Upper lobe of left lung (tissue), 6 donors: ENCODE results near the gene CRKL. TPM values are rescaled to one million over a fixed set of nuclear protein-coding genes. Genes with fewer than 3 reads are reported as not detected.

ENCODE experiments used
- ATAC-seq, 2 donors: fragments of 200-7000 bp; cut with Tn5 transposase; one replicate each; pipeline ENCODE4 v1.9.1; 2022; ENCODE audit warnings: mild to moderate bottlenecking in 2 of 2, moderate library complexity in 2 of 2; ENCODE audit not compliant: low FRiP score in 2 of 2
- DNase-seq, 2 donors: peaks; one replicate each; pipeline ENCODE4 v3.0.0-alpha.2; 2019 to 2020
- H3K27ac ChIP-seq, 4 donors: fragments of 200-600 bp; sonication (generic); one replicate each; pipeline ENCODE4 v1.5.1; 2016 to 2019
- H3K27me3 ChIP-seq, 4 donors: fragments of 200-600 bp; sonication (generic); one replicate each; pipeline ENCODE4 v1.5.1; 2017 to 2019
- H3K36me3 ChIP-seq, 4 donors: fragments of 200-600 bp; sonication (generic); one replicate each; pipeline ENCODE4 v1.5.1; 2016 to 2019
- H3K4me1 ChIP-seq, 4 donors: fragments of 200-600 bp; sonication (generic); one replicate each; pipeline ENCODE4 v1.5.1; 2018 to 2019
- H3K4me3 ChIP-seq, 4 donors: fragments of 200-600 bp; sonication (generic); one replicate each; pipeline ENCODE4 v1.5.1; 2017 to 2019; ENCODE audit warnings: mild to moderate bottlenecking in 2 of 4, moderate library complexity in 1 of 4
- H3K9me3 ChIP-seq, 4 donors: fragments of 200-600 bp; sonication (generic); one replicate each; pipeline ENCODE4 v1.5.1; 2018 to 2019
- EP300 ChIP-seq, 4 donors: sonication (generic); formaldehyde crosslinking; IDR thresholded peaks; one replicate each; pipeline ENCODE4 v1.5.1; 2017; ENCODE audit warnings: antibody characterized with exemption in 4 of 4, control low read depth in 2 of 4
- POLR2A ChIP-seq, 4 donors: fragments of 450-650 bp; IDR thresholded peaks; one replicate each; pipeline ENCODE4 v1.5.1; 2016 to 2017; ENCODE audit warnings: antibody characterized with exemption in 4 of 4, mild to moderate bottlenecking in 2 of 4
- POLR2AphosphoS5 ChIP-seq, 2 donors: sonication (generic); formaldehyde crosslinking; IDR thresholded peaks; one replicate each; pipeline ENCODE4 v1.5.1; 2017; ENCODE audit warnings: antibody characterized with exemption in 2 of 2
- WGBS, 2 donors: methylation state at CpG; one replicate each; pipeline ENCODE4 v1.1.5; 2017 to 2018; 5-methylcytosine and 5-hydroxymethylcytosine counted together
- total RNA-seq, 6 donors: library from RNA; depleted of rRNA in 4 of 6; stranded (reverse); fragments of >200 nt in 4 of 6; gene quantifications; one replicate each; pipeline versions ENCODE4 v1.1.0 to v1.2.1, GENCODE V29; 2016 to 2021
- TF ChIP-seq, protein P1 (sequence below), 6 experiments: fragments of 450-650 bp in 4 of 6; fragments of 200-600 bp in 2 of 6; sonication (generic) in 2 of 6; IDR thresholded peaks; one replicate each; pipeline ENCODE4 v1.5.1; 2016 to 2019; ENCODE audit warnings: antibody characterized with exemption in 6 of 6
- donor health status: DM: no; HTN: no; CAD: no; lungs with moderate emphysema.
- donor health status: DM: no; HTN: yes; CAD: no; lungs with severe emphysema.

The CRKL gene
- total RNA-seq, 6 donors from 2014 or later = 35.6 to 65.4 (median 53.4) TPM

DNA sequence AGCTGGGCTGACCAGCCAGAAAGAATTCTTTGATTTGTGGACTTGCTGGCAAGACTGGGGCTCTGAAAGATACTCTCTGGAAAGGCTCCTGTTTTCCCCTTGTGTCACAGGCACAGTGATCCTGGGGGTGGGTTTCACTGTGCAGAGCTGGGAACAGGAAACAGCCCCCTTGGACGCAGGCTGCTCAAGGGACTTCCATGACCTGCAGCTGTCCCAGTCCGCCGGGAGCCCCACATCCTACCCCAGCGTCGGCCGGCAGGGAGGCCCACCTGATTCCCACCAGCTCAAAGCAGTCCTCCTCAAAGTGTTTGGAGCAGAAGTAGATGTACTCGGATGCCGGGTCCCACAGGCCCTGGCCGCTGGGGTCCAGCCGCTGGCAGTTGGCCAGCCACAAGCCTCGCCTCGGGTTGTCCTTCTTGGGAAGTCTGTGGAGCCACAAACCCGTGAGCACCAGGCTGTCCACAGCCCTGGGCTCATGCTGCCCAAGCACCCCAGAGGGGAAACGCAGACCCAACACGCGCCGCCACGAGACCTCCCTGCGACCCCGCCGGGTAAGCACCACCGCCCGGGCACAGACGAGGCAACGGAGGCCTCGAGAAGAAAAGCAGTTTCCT lies 83.9 kb downstream of the CRKL start:
- TF ChIP-seq, protein P1, sequence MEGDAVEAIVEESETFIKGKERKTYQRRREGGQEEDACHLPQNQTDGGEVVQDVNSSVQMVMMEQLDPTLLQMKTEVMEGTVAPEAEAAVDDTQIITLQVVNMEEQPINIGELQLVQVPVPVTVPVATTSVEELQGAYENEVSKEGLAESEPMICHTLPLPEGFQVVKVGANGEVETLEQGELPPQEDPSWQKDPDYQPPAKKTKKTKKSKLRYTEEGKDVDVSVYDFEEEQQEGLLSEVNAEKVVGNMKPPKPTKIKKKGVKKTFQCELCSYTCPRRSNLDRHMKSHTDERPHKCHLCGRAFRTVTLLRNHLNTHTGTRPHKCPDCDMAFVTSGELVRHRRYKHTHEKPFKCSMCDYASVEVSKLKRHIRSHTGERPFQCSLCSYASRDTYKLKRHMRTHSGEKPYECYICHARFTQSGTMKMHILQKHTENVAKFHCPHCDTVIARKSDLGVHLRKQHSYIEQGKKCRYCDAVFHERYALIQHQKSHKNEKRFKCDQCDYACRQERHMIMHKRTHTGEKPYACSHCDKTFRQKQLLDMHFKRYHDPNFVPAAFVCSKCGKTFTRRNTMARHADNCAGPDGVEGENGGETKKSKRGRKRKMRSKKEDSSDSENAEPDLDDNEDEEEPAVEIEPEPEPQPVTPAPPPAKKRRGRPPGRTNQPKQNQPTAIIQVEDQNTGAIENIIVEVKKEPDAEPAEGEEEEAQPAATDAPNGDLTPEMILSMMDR (IDR thresholded peaks at IDR 0.05) = no peak
- TF ChIP-seq EP300 (IDR thresholded peaks at IDR 0.05) (no peak), POLR2AphosphoS5 (IDR thresholded peaks at IDR 0.05) (no peak), POLR2A (IDR thresholded peaks at IDR 0.05) (no peak)
- no peak for ATAC-seq
- Histone ChIP-seq H3K36me3 (peaks cover 0 to 41% (median 28%) of the 10 kb centered on the region in 4 donors), H3K27ac (peak overlapping the region; percentile 96 to 99 (median 98)), H3K4me3 (peak overlapping the region; percentile 61 to 85 (median 70)), H3K27me3 (no peaks in the 10 kb centered on the region), H3K4me1 (peaks cover 22 to 39% (median 29%) of the 10 kb centered on the region in 4 donors), H3K9me3 (no peaks in the 10 kb centered on the region)
- peak in 1 of 2 donors; percentile 90 for DNase-seq
- WGBS, 2 donors = 0 to 1% methylated on average over 1 to 22 of the region's 26 CpGs

DNA sequence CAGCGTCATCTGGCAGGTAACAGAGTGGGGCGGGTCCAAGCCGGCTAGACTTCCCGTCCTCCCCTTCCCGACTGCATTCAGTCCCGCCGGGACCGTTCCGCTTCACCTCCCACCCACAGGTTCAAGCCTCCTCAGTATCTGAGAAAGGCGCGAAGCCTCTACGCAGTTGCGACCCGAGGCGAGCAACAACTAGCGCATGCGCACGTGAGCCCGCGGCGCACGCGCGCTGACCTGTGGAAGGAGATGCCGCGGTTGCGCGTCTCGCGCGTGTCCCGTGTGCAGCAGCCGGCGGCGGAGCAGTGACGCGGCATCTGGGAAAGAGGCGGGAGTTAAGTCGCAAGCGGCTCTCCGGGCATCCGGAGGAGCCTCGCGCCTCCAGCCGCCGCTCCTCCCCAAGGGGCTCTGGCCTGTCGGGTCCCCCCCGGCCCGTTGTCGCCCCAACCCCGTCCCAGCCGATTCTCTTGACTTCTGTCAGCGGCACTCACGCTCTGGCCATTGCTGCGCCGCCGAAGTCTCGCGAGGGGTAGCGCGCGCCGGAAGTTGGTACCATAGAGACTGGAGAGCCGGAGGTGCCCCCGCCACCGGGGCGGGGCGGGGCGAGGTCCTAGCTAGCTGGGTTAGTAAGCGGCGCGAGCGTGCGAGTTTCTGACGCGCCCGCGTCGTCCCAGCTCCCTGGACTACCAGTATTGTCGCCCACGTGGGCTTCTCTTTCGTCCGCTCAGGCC lies 84.6 kb downstream of the CRKL start, which contains the start of gene THAP7:
TSS of gene THAP7 (minus strand) at position 518 of the 725 bp plus-strand sequence. CDS start at position 311, 207 bp downstream.
- peak; percentile 97 to 100 for DNase-seq
- peaks cover 0 to 34% (median 25%) of the 10 kb centered on the region in 4 donors for H3K36me3 ChIP-seq
- ATAC-seq = peak; percentile 97 to 98
- peak within 1 kb of the TSS; percentile 96 to 99 (median 98) for H3K27ac ChIP-seq
- TF ChIP-seq POLR2A (IDR thresholded peaks at IDR 0.05) (peak in 3 of 4 donors; percentile 66 to 91 (median 79)), POLR2AphosphoS5 (IDR thresholded peaks at IDR 0.05) (peak; percentile 74 to 81), EP300 (IDR thresholded peaks at IDR 0.05) (peak in 1 of 4 donors; percentile 19)
- TF ChIP-seq, protein P1 (IDR thresholded peaks at IDR 0.05) = peak in 1 of 6 experiments; percentile 17
- 0 to 1% methylated on average over 11 to 49 of the region's 83 CpGs for WGBS, 2 donors
- H3K4me3 ChIP-seq = peak within 1 kb of the TSS; percentile 61 to 85 (median 70)
- H3K4me1 ChIP-seq = peaks cover 22 to 39% (median 29%) of the 10 kb centered on the region in 4 donors
- H3K27me3 ChIP-seq = no peaks in the 10 kb centered on the region
- H3K9me3 ChIP-seq = no peaks in the 10 kb centered on the region

Other genes with a start within 250 kb of the CRKL start
- gene SERPIND1, start 143.3 kb upstream of the CRKL start, total RNA-seq = 1 to 10 TPM in 1 of 6 donors, under 1 TPM in 3, not detected in 2; 0.57 to 2.6 (median 0.76) TPM
- 100 to 1,000 TPM in 2 of 6 donors, 10 to 100 TPM in 4; 68.6 to 251 (median 89.5) TPM for gene PI4KA, start 58.6 kb upstream of the CRKL start, total RNA-seq
- gene SNAP29, start 58.4 kb upstream of the CRKL start, total RNA-seq = 10 to 100 TPM; 10.2 to 28.3 (median 19.8) TPM
- 1 to 10 TPM; 4.7 to 9.4 (median 6.6) TPM for gene AIFM3, start 49.8 kb downstream of the CRKL start, total RNA-seq
- gene LZTR1, start 64.9 kb downstream of the CRKL start, total RNA-seq = 100 to 1,000 TPM in 2 of 6 donors, 10 to 100 TPM in 4; 33.7 to 114 (median 63.2) TPM
- gene THAP7, start 84.7 kb downstream of the CRKL start, total RNA-seq = 10 to 100 TPM; 18.9 to 52.4 (median 32.0) TPM
- gene P2RX6, start 97.8 kb downstream of the CRKL start, total RNA-seq = 10 to 100 TPM in 1 of 6 donors, 1 to 10 TPM in 1, under 1 TPM in 4; 0.39 to 22.0 (median 0.65) TPM
- gene SLC7A4, start 115.2 kb downstream of the CRKL start, total RNA-seq = 1 to 10 TPM in 5 of 6 donors, not detected in 1; 1.2 to 5.2 (median 1.5) TPM
- gene LRRC74B, start 128.5 kb downstream of the CRKL start, total RNA-seq = 1 to 10 TPM in 5 of 6 donors, under 1 TPM in 1; 0.14 to 6.6 (median 3.2) TPM